HG03354 (cell line): ENCODE data around the gene ITIH4.
"Not testable (repeated sequence)": the region's sequence is repeated elsewhere in the genome, so short reads cannot be mapped to it uniquely, and the experiment has no call there.

ENCODE experiments used
- ATAC-seq: cut with Tn5 transposase; IDR thresholded peaks from one replicate; pipeline ENCODE4 v1.9.1; 2021; ENCODE audit warnings: mild to moderate bottlenecking; ENCODE audit not compliant: unreplicated experiment, poor library complexity, severe bottlenecking

ITIH4 gene

DNA sequence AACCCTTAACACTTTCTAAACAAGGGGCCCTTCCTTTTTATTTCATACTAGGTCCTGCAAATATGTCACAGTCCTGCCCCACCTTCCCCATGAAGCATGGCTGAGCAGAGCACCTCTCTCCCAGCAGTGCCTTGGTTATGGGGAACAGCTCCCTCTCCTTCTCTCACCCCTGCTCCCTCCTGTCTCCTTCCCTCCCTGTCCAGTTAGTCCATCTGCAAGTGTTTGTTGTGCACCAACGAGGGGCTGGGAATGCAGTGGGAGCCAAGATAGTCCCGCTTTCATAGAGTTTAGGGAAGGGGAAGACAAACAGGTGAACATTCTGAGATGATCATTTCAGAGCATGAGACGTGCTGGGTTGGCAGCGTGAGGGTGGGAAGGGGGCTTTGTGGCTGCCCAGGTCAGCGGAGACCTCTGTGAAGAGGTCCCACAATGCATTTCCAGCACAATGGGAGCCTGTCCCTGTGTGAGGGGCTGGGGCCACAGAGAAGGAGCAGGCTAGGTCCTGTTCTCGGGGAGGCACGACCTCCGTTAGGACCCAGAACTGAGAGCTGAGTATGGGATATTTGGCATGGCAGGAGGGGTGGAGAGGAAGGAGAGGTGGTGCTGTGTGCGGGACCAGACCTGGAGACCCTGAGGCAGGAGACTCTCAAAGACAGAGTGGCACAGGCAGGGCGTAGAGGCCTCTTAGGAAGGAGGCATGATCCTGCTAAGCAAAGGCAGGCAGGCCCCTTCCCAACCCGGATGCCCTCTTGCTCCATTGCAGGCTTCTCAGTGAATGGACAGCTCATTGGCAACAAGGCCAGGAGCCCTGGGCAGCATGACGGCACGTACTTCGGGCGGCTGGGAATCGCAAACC lies 41.4 kb downstream of the ITIH4 start:
- no peak for ATAC-seq

DNA sequence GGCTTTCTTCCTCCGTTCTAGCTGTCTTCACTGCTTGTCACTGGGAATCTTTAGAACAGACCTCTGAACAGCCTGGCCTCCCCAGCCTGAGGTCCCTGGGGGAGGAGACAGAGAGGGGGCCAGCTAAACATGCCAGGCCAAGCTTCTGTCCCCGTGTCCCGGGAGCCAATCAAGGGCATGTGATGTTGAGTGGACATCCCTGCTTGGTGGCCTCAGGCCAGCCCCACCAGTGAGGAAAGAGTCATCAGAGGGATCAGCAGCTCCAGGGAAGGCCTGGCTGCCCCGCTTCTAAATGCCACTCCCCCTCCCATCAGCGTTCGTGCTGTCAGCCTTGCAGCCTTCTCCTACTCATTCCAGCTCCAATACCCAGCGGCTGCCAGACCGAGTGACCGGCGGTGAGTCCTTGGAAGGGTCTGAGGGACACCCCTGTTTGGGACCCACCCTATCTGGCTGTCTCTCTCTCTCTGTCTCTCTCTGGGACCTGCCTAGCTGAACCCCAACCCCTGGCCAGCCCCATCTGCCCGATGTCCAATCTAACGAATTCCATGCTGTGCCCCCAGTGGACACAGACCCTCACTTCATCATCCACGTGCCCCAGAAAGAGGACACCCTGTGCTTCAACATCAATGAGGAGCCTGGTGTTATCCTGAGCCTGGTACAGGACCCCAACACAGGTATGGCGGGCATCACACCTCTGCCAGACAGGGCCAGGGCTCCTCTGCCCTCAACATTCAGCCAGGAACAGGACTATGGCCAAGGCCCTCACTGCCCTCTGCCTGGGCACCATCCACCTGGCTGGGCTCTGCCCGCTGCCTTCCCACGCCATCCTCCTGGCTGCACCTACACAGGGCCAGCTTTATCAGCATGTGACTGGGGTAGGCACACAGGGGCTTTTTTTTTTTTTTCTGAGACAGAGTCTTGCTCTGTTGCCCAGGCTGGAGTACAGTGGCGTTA lies 42.5 kb downstream of the ITIH4 start:
- no peak for ATAC-seq

DNA sequence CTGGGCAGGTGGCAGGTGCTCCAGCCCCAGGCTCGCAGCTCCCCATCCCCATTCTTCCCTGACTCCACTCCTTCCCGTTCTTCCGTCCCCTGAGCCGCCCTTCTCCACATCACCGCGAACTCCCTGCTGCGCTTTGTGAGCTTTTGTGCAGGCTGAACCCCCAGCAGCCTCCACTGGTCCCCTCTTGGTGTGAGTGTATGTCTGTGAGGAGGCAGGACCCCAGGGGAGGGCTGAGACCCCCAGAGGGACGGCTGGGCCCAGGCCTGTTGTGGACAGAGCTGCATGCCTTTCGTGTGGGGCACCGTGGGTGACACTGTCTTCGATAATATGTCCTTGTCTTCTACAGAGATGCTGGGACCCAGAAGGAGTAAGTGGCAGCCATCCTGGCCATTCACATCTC lies 43.2 kb downstream of the ITIH4 start:
- no peak for ATAC-seq

DNA sequence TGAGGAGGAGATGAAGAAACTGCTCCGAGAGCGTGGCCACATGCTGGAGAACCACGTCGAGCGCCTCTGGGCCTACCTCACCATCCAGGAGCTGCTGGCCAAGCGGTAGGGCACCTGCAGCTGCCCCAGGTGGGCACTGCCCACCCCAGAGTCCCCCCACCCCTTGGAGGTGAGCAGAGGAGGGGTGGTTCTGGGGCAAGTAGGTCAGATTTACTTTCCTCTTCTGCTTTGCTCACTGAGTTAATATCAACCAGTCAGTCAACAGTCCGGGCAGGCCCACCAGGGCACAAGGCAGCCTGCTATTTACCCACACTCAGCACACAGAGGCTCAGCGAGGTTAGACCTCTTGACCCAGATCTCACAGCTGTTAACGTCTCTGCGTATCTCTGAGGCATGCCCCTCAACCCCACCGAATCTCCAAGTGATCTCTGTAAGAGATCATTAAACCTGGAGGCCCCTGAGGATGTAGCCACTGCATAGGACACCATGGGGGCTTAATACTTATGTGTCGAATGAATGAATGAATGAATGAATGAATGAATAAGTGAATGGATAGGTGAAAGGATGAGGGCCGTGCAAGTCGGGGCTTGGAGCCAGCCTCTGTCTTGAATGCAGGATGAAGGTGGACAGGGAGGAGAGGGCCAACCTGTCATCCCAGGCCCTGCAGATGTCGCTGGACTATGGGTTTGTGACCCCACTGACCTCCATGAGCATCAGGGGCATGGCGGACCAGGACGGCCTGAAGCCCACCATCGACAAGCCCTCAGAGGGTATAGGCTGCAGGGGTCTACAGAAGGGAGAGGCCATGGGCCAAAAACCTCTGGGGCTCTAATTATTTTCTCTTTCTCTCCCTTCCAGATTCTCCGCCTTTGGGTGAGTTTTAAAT lies 43.9 kb downstream of the ITIH4 start:
- no peak for ATAC-seq

DNA sequence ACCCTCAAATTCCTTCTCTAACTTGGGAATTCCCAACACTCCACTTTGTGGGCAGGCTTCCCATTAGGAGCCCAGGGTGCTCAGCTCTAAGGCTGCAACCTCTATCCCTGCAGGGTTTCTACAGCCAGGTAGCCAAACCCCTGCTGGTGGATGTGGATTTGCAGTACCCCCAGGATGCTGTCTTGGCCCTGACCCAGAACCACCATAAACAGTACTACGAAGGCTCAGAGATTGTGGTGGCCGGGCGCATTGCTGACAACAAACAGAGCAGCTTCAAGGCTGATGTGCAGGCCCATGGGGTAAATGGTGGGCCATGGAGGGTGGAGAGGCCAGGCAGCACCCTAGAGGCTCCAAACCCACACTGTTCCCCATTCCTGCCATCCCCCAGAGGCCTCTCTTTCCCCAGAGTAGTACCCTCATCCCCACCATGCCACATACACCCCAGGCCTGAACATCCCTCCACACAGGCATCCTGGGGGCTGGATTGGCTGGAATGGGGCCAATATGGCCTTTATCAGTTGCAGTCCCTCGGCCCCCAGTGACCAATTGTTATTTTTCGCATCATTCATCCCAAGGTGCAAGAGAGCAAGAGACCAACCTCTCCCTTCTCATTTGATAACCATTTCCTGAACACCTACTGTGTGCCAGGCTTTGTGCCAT lies 45.4 kb downstream of the ITIH4 start:
- no peak for ATAC-seq

DNA sequence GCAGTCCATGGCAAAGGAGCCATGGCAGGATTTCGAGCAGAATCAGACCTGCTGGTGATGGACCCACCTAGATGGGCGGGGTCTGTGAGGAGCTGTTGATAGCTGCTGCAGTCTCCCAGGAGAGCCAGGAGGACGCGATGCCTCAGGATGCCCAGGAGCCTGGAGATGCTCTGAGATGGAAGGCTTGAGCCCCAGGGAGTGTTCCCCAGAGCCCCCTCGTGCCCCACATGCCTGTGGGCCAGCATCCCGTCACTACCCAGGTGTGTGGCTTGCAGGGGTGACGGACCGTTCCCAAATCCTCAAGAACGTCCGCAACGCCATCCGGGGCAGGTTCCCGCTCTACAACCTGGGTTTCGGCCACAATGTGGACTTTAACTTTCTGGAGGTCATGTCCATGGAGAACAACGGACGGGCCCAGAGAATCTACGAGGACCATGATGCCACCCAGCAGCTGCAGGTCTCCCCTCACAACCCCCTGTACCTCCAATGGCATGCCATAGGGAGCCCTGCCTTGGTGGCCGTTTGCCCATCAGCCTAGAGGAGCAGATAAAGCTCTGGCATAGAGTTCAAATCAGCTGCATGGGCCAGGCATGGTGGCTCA lies 46.4 kb downstream of the ITIH4 start:
- no peak for ATAC-seq

DNA sequence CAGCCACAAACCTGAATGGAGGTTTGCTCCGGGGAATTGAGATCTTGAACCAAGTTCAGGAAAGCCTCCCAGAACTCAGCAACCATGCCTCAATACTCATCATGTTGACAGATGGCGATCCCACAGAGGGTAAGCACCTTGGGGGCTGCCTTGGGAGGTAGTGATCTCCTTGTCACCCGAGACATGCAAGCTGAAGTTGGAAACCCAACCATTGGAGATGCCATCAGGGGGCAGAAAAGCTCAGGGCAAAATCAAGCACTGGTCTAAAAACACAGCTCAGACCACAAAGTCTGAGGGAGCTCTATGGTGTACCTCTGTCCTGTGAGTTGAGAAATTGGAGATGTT lies 47.3 kb downstream of the ITIH4 start:
- ATAC-seq, result no peak

DNA sequence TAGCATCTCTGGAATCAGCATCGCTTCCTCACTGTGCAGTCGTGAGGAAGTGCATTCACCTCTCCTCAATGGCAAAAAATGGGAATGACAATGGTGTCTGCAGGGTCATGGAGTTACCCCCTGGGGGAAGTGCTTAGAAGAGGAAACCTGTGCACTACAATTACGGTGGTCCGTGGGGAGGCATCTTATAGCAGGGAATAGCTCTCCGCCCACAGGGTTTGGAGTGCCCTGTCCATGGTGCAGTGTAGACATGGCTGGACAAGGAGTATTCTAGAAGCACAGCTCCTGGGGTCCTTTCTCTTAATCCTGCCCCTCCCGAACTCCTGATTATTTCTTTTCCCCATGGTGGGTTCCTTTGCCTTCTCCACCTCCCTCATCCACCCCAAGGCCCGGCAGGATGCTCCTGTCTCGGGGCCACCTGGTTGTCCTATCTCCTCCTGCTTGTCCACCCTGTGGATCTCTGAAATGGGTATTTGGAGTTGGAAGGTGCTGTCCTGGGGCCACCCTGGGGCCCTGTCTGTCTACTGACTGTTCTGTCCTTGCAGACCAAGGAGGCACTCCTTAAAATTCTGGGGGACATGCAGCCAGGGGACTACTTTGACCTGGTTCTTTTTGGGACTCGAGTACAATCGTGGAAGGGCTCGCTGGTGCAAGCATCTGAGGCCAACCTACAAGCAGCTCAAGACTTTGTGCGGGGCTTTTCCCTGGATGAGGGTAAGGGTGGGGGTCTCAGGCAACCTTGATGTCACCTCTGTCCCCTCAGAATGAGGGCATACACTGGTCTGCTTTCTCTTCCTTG lies 47.9 kb downstream of the ITIH4 start:
- no peak for ATAC-seq

DNA sequence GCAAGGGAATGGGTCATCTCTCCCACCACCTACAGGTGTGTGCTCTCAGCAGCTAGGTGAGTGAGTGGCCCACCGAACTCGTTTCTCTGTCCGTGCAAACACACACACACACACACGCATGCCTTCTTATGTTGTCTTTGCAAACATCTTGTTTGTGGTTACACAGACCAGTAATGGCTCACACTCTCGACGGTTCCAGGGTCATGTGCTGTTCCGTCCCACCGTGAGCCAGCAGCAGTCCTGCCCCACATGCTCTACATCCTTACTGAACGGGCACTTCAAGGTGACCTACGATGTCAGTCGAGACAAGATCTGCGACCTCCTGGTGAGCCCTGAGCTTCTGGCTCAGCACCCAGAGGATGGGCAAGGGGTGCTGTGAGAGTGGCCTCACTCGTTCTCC lies 48.7 kb downstream of the ITIH4 start:
- no peak for ATAC-seq

DNA sequence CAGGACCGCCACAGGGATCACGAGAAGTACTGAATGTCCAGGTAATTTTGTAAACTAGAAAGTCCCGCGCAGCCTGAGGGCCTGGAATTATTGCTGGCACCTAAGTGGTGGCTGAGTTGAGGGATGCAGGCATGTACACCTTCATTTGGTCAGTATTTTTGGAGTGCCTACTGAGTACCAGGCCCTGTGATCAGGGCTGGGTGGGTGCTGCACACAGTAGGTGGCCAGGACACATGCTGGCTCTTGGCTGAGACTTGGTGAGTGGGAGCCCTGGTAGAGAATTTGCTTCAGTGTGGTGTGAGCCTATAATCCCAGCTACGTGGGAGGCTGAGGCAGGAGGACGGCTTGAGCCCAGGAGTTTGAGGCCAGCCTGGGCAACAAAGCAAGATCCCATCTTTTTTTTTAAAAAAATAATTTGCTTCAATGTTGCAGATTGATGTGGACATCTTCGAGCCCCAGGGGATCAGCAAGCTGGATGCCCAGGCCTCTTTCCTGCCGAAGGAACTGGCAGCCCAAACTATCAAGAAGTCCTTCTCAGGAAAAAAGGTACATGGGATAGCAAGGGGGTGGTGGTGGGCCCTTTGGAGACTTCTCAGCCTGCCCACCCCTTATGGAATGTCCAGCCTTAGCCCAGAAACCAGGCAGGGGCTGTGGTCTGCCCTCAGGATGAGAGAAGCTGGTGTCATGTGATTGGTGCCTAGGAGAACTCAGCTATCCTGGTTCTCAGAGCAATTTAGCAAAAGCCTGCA lies 50.5 kb downstream of the ITIH4 start:
- ATAC-seq, result no peak

DNA sequence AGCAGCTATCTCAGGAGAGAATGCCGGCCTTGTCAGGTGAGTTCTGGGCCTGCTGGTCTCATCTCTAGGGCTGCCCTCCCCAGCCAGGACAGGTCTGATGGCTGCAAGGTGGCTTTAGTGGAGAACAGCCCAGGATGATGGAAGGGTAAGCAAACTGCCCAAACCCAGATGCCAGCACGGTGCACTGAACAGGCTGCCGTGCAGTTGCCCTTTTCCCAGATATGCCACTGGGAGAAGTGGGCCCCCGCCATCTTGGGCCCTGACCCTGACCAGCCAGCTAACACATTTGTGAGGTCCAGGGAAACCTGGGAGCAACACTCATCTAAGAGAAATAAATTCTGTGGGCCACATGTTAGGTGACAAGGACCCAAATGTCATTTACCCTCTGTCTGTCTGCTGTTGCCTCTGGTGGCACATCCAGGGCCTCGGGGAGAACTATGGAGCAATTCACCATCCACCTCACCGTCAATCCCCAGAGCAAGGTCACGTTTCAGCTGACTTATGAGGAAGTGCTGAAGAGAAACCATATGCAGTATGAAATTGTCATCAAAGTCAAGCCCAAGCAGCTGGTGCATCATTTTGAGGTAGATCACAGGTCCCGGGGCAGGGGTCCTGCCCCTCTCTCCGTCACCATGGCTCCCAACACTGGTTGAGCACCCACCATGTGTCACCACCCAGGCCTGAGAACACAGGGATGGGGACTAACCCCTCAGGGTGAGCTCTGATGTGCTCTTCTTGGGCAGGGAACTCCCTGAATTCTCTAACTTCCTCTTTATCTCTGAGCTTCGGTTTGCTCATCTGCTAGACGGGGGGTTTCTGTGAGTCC lies 51.2 kb downstream of the ITIH4 start:
- peak; percentile 71 for ATAC-seq

DNA sequence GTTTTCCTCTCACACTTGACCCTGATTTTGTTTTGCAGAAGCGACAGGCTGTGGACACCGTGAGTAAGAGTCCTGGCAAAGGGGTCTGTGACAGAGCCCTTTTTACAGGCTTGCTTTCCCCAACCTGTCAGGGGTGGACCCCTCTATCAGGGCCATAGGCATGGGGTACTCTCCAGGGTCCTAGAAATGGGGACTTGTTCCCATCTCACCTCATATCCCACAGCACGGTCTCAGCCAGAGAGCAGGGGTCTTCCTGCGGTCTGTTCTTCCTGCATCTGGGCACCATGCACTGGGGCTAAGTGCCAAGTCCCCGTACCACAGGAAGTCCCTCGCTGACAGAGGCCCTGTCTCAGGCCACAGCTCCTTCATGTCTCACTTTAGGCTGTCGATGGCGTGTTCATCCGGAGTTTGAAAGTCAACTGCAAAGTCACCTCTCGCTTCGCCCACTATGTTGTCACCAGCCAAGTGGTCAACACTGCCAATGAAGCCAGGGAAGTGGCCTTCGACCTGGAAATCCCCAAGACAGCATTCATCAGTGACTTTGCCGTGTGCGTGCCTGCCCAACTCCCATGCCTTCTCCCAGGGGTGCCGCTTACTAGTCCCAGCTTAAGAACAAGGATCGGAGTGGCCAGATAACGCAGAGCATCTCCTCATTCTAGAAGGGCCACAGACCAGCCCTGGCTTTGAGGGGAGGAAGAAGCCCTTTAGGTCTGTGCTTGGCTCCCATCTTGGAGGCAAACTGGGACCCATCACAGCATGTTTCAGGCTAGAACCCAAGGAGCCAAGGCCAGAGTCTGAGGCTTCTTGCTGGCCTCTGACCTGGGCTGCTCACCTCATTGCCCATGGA lies 52.3 kb downstream of the ITIH4 start:
- no peak for ATAC-seq

DNA sequence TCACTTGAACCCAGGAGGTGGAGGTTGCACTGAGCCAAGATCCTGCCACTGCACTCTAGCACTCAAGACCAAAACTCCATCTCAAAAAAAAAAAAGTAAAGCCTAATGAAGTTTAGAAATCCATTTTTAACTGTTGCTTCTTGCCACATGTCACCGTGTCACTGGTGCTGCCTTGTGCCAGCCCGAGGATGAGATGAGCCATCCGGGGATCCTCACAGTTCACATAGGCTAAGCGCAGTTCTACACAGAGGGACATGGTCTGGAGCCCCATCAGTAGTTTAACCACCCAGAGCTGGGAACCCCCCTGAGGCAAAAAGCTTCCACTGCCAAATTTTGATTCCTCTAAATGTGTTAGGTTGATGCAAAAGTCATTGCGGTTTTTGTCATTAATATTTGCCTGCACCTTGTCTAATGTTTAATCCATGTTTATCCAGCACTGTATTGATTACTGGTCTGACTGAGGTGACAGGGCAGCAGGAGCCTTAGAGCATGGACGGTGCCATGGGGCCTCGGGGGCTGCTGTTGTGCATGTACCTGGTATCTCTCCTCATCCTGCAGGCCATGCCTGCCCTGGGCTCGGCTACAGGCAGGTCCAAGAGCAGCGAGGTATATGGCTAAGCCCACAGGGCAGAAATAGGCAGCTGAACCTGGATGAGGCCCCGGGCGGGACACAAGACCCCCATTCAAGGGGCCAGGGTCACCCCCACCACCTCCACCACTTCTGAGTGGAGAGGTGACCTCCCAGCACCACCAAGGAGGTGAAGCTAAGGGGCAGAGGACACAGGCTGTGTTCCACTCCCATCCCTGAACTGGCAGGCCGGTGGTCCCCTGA lies 53.1 kb downstream of the ITIH4 start, which contains the start of gene ITIH1:
Gene ITIH1 (plus strand): TSS at position 473 of the 832 bp plus-strand sequence. CDS start 17 bp downstream, at position 490.
- ATAC-seq, result no peak

DNA sequence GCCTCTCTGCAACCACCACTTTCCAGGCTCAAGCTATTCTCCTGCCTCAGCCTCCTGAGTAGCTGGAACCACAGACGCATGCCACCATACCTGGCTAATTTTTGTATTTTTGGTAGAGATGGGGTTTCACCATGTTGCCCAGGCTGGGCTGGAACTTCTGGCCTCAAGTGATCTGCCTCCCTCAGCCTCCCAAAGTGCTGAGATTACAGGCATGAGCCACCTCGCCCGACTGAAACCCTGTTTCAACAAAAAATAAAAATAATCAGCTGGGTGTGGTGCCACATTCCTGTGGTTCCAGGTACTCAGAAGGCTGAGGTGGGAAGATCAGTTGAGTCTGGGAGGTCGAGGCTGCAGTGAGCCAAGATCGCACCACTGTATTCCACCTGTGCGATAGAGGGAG lies 54.0 kb downstream of the ITIH4 start:
- not testable (repeated sequence) for ATAC-seq

DNA sequence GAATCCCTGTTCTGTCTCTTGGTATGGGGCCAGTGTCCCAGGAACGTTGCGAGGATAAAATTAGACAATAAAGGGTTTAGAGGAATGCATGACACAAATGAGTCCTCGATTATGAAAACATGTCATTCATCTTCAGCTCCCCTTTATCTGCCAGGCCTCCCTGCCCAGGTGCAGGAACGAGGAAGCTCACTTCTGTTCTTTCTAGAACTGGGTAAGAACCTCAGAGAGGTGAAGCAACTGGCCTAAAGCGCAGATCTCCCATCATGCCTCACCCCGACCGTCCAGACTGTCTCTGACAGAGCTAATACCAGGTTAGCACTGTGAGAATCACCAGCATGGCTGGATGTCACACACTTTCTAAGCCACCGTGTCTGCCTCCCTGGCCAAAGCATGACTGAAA lies 54.6 kb downstream of the ITIH4 start:
- no peak for ATAC-seq
